Stimulated activated naive CD4-positive, alpha-beta T cell (primary cell): ENCODE results near the gene CLIP1.
"Not testable (repeated sequence)": the region's sequence is repeated elsewhere in the genome, so short reads cannot be mapped to it uniquely, and the experiment has no call there.

Experiments used
- DNase-seq, 6 experiments: peaks; one replicate each; lab custom pipeline; 2025; lab: John Stamatoyannopoulos, UW

CLIP1 gene

DNA sequence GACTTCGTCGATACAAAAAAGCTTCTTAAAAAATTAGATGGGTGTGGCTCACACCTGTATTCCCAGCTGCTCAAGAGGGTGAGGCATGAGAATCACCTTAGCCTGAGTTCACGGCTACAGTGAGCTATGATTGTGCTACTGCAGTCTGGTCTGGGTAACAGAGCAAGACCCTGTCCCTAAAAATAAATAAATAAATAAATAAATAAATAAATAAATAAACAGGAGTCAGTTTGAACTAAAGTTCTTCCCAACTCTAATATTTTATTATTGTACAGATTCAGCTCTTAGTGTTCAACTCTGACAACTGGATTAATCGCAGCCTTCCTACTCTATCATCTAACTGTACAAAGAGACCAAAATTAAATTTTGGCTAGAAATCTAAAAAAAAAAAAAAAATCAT is 12.7 kb upstream of the CLIP1 start:
- no peak for DNase-seq

DNA sequence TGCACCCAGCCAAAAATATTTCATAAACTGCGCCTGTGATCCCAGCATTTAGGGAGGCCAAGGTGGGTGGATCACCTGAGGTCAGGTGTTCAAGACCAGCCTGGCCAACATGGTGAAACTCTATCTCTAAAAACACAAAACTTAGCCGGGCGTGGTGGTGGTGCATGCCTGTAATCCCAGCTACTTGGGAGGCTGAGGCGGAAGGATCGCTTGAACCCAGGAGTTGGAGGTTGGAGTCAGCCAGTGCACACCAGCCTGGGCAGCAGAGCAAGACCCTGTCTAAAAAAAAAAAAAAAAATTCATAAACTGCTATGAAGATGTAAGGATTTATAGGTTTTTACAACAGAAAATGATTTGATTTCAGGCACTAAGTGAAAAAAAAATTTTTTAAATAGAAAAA is 6.6 kb upstream of the CLIP1 start:
- DNase-seq, result not testable (repeated sequence)

DNA sequence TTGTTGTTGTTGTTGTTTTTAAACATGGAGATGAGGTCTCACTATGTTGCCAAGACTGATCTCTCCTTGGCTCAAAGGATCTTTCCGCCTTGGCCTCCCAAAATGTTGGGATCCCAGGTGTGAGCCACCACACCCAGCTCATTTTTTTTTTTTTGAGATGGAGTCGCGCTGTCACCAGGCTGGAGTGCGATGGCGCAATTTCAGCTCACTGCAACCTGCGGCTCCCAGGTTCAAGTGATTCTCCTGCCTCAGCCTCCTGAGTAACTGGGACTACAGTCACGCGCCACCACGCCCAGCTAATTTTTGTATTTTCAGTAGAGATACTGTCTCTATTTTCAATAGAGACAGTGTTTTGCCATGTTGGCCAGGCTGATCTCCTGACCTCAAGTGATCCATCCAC is 4.9 kb upstream of the CLIP1 start:
- no peak for DNase-seq

DNA sequence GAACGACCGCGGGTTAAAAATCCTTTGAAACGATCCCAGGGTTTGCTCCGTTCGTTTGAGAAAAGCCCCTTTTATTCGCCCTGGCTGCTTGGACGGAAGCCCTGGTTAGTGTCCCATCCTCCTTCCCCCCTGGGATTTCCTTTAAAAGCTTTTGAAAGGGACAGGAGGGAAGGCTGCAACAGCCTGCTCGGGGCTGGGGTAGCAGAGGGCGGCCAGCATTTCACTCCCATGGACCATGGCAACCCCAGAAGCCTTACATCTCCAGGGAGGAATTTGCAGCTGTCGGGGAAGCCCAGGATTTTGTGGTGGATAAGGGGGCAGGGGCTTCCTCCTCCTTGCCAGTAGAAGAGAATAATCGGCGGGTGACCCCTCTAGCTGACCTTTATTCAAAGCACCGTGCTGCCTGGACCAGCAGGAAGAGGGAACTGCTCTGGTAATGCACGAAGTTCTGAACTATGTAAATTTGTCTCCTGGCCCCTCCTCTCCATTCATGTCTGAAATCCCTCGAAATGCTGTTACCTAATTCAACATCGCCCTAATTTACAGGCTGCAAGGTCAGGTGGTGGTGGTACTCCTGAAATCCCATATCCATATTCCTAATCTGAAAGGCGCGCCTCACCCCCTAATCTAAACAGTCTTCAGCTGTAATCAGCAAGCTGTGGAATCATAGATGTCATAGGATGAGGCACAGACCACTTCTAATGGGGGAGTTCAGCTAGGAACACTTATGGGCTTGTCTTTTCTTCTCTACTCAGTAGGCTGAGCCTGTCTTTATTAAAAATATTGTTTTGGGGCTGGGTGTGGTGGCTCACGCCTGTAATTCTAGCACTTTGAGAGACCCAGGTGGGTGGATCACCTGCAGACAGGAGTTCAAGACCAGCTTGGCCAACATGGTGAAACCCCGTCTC is 1.0 kb upstream of the CLIP1 start:
- DNase-seq, result peak in 3 of 6 experiments; percentile 4 to 16 (median 9)

DNA sequence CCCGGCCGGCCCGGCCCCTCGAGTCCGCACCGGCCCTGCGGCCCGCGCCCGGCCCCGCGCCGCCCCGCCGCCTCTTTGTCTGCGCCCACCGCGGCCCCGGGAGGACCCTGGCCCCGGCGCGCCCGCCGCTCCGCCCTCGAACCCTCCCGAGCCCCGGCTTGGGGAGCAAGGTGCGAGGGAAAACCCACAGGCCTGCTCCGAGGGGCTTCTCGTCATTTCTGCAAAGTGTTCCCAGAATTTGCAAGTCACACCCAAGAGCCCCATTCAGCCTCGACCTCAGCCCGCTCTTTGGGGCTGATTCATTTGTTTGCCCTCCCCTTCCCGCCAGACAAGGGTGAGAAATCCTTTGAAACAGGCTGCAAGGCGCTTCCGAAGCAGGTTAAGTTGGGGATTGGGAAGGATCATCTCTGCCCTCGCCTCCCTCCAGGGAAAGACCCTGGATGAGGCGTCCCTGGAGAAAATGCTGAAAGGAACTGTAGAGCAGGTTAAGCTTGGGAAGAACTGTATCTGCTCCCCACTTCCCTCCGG is 325 bp upstream of the CLIP1 start:
- peak in 4 of 6 experiments; percentile 15 to 23 (median 21) for DNase-seq

DNA sequence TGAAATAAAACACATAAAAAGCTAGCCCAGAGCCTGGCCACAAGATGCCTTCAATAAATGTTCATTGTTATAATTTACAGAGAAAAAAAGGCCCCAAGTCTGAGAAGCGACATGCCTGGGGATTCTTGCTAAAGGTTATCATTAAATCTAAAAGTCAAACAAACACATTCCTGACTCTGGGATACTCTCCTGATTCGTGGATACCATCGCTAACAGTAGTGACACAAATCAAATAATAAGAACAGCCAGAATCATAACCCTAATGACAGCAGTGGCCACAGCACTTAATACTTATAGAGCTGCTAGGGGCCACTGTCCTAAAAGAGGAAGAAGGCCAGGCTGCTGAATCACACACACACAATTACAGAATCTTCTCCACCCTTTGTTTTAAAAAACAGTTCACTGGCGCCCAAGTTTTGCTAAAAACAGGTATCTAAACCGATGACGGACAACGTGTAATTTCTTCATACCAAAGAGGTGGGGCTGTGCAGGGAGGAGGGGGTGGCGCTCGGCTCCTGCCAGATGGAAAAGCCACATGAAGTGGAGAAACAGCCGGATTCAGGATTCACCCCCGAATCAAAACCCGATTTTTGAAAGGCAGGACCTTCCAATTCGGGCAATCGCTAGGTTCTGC is 1.2 kb downstream of the CLIP1 start:
- no peak for DNase-seq

DNA sequence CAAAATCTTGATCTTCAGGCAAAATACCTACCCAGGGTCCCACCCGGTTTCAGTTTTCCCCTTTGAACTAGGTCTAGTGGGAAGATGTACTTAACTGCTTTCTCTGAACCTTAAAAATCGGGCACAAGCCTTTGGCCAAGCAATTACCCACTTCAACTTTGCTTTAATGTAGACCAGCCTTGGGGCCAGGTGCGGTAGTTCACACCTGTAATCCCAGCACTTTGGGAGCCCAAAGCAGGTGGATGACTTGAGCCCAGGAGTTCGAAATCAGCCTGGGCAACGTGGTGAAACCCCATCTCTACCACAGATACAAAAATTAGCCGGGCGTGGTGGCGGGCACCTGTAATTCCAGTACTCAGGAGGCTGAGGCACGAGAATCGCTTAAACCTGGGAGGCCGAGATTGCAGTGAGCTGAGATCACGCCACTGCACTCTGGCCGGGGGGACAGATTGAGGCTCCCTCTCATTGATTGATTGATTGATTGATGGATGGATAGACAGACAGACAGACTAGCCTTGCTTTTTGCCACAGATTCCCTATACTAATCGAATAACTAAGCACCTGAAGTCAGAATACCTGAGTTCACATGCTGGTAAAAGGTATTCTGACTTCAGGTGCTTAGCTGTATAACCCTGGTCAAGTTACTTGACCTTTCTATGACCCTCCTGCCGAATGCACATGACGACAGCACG is 1.9 kb downstream of the CLIP1 start:
- DNase-seq, result no peak

DNA sequence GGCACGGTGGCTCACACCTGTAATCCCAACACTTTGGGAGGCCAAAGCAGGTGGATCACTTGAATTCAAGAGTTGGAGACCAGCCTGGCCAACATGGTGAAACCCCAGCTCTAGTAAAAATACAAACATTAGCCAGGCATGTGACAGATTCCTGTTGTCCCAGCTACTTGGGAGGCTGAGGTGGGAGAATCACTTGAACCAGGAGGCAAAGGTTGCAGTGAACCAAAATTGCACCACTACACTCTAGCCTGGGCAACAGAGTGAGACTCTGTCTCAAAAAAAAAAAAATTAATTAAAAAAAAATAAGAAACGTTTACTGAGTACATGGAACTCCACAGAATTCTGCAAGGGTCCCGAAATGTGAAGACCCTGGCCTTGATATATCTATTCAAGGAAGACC is 3.4 kb downstream of the CLIP1 start:
- DNase-seq, result not testable (repeated sequence)

DNA sequence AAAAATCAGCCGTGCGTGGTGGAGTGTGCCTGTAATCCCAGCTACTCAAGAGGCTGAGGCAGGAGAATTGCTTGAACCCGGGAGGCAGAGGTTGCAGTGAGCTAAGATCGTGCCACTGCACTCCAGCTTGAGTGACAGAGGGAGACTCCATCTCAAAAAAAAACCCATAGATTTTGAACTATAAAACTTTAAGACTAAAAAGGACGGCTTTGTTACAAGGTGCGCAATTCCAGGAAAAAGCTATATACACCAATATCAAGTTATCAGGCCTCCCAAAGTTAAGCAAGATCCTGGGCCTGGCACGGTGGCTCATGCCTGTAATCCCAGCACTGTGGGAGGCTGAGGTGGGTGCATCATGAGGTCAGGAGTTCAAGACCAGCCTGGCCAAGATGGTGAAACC is 6.8 kb downstream of the CLIP1 start:
- not testable (repeated sequence) for DNase-seq

DNA sequence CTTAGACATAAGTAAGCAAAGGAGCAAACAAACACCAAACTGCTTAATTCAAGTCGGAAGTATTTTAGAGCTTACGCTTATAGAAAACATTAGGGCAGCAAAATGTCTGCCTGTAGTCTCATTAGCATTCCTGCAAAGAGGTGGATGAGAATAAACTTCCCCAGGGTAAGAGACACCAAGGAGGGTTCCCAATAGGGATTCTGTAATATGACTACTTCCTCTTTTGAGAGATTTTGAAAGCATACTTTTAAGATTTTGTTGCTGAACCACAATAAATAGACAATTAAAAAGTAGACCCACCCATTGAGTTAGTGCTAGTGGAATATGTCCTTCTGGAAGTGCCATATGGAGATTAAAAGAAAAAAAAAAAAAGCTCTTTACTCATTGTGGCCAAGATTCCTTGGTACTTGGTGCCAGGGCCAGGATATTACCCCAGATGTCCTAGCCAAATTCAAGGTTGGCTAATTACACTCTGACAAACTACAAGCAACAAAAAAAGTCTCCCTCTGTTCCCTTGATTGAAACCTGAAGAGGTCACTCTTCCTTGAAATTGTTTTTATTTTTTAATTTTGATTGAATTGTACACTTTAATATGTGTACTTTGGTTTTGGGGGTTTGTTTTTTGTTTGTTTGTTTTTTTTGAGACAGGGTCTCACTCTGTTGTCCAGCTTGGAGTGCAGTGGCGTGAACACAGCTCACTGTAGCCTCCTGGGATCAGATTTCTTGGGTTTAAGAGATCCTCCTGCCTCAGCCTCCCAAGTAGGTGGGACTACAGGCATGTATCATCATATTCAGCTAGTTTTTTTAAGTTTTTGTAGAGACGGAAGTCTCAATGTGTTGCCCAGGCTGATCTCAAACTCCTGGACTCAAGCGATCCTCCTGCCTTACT is 8.7 kb downstream of the CLIP1 start:
- DNase-seq, result no peak

DNA sequence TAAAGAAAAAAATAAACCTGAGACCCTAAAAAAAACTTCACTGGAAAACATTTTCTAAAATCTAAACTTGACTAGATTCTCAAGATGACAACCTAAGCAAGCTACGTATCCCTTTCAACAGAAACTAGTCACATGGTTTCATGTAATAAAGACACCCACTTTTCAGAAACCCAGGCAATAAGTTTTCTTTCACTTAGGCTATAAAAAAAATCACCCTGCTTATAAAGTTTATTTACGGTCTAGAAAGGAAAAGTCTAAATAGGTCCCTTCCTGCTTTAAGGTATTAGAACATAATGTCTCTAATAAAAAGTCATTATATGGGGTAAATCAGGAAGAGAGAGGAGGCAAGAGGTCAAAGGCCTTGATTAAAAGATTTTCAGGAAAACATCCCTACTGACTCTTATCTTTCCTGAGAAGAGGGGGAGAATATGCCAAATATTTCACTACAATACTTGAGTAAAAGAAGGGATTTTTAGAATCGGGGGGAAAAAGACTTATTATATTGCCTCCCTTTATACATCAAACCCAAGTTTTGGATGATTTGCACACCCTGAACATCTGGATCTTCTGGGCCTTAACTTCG is 9.5 kb downstream of the CLIP1 start:
- DNase-seq, result peak in 1 of 6 experiments; percentile 21

DNA sequence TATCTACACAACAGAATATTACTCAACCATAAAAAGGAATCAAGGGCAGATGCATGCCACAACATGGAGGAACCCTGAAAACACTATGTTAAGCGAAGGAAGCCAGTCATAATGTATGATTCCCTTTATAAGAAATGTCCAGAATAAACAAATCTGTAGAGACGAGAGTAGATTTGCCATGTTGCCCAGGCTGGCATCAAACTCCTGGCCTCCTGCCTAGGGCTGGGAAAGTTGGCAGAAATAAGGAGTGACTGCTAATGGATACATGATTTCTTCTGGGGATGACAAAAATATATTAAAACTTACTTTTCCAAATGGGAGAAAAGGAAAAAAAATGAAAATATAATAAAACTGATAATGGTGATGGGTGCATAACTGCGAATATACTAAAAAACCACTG is 10.9 kb downstream of the CLIP1 start:
- no peak for DNase-seq

DNA sequence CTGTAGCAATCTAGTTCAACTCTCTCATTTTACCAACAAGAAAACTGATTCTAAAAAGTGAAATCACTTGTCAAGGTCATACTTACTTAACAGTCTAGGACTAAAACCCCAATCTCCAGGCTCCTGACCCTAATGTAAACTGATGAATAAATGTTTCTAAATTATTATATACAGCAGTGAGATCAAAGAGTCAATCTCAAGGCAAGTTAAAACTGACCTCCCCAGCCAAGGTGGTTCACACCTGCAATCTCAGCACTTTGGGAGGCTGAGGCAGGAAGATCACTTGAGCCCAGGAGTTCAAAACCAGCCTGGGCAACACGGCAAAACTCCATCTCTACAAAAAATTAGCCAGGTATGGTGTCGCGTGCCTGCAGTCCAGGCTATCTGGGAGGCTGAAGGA is 15.3 kb downstream of the CLIP1 start:
- DNase-seq, result no peak

DNA sequence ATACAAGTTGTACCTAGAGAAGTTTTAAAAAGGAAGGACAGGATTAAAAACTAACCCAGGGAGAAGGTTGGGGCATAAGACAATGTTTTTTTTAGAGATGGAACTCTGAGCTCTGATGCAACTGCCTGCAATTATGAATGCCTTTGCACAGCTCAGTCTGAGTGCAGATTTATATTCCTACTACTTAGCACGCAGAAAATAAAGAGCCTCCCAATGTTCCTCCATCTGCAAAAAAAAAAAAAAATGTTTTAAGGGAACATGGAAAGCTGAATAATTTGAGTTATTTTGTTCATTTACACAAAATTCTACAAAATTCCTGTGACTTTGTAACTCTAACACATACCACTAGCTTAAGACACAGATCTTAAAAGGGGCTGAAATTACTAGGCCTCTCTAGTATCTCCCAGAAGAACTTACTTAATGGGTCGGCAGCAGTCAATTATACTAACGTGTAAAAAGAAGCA is 15.7 kb downstream of the CLIP1 start:
- DNase-seq, result no peak

DNA sequence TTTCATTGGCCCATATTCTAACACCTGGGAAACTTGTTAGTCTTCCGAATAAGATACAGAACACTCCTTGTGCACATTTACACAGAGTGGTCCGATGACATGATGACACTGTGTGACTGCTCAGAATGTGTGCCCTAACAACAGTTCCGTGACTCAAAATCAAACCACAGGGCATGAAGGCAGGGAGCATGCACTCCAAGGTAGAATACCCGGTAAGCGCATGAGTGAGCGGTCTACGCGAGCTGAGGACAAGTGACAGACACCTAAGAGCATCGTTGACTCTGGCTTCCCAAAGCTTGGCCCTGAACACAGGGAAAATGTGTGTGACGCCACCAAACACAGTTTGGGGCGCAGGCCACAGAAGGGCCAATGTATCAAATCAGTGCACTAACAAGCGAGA is 18.6 kb downstream of the CLIP1 start:
- no peak for DNase-seq

DNA sequence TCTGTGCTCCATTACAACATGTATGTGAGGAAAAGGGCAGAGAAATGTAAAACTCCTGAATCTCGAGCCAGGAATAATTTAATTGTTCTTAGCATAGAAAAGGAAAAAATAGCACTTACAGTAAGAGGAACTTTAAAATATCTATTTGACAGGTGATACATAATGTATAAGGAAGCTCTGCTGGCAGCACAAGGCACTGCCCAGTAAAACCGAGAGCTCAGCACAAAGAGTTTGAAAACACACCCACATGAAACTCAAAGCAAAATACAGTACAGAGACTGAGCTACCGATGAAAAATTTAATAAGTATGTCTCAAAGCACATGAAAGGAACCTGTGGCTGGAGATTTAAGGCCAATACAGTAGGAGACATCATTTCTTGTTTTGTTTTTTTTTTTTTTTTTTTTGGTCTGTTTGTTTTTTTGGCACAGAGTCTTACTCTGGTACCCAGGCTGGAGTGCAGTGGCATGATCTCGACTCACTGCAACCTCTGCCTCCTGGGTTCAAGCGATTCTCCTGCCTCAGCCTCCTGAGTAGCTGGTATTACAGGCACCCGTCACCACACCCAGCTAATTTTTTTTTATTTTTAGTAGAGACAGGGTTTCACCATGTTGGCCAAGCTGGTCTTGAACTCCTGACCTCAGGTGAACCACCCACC is 19.2 kb downstream of the CLIP1 start:
- DNase-seq, result no peak

DNA sequence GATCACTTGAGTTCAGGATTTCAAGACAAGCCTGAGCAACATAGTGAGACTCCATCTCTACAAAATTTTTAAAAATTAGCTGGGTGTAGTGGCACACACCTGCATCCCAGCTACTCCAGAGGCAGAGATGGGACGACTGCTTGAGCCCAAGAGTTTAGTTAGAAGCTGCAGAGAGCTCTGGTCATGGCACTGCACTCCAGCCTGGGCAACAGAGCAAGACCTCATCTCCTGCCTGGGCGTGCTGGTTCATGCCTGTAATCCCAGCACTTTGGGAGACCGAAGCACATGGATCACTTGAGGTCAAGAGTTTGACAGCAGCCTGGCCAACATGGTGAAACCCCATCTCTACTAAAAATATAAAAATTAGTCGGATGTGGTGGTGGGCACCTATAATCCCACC is 20.2 kb downstream of the CLIP1 start:
- no peak for DNase-seq

DNA sequence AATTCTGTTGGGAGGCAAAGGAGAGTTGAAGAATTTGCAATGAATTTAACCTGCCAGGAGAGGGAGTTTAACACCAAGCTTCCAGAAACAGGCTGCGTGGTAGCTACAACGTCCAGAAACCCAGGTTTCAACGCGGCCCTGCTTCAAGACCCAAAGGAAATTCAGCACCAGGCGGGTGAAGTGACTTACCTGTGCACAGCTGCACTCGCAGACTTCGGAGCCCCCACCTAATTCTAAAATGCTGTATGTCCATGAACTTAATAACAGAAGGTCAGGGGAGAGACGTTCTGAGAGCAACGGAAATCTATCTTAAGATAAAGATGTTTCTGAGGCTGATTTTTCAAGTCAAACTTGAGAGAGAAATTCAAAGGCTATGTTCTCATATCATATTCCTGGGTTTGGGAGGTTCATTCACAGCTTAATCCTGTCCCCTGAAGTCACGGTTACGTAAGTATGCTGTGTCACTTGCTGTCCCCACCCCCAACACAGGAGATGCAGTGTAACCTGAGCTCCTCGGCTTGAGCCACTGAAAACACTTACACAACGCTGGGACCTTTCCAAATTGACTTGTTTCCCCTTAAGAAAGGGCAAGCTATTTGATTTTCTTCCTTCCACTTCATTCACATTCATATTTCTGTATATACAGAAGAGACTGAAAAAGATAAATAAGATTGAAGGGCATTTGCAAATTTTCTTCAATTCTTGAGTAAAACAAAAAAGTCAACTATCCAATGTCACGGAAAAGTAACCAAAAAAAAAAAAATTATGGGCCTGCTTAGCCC is 22.7 kb downstream of the CLIP1 start:
- DNase-seq, result peak; percentile 24 to 71 (median 42)

DNA sequence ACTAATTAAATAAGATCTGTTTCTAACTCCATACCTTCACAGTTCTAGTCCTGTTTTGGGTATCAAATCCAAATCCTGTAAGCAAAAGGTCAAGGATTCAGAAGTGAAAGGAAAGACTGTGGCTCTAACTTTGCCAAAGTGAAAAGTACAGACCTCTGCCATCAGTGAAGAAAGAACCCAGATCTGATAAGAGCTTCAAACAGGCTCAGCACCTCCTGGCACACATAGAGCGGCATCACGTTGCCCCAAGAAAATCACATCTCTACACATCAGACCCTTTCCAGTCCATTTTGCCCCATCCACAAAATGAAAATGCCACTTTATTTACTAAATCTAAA is 23.2 kb downstream of the CLIP1 start:
- DNase-seq, result no peak

DNA sequence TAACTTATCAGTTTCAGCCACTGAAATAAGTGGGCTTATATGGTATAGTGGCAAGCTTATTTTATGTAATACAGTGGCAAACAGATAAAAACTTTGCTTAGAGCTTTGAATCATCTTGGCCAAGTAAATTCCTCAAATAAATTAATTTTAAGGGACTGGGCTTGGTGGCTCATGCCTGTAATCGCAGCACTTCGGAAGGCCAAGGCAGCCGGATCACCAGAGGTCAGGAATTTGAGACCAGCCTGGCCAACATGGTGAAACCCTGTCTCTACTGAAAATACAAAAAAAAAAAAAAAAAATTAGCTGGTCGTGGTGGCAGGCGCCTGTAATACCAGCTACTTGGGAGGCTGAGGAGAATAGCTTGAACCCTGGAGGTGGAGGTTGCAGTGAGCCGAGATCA is 24.5 kb downstream of the CLIP1 start:
- DNase-seq, result not testable (repeated sequence)
